ENCODE measurements around the gene FOXP3. TPM values are rescaled to one million over a fixed set of nuclear protein-coding genes. Genes with fewer than 3 reads are reported as not detected.

The FOXP3 gene
- total RNA-seq, 1 donor from 2014 or later, result 1.5 TPM

GRCh38 chrX:49204709-49205108 lies 59.8 kb downstream of the FOXP3 start:
- no peak overlapping the region for H3K27ac ChIP-seq
- no peak for TF ChIP-seq POLR2AphosphoS5 (IDR thresholded peaks at IDR 0.05; ENCODE audit: insufficient read depth in 1 of 2, low read depth in 1 of 2)
- TF ChIP-seq POLR2A (IDR thresholded peaks at IDR 0.05), result no peak
- no peak for TF ChIP-seq CTCF (IDR thresholded peaks at IDR 0.05)
- H3K4me1 ChIP-seq, result peaks cover 8% of the 10 kb centered on the region
- H3K9me3 ChIP-seq, result no peaks in the 10 kb centered on the region
- H3K36me3 ChIP-seq, result no peaks in the 10 kb centered on the region
- H3K4me3 ChIP-seq, result no peak overlapping the region
- intact Hi-C loops (cut with DNase I), result no loop called here
- no peak for DNase-seq (ENCODE audit: extremely low spot score in 2 of 2)
- no peaks in the 10 kb centered on the region for H3K27me3 ChIP-seq

GRCh38 chrX:49204017-49204416 lies 60.5 kb downstream of the FOXP3 start:
- peaks cover 8% of the 10 kb centered on the region for H3K4me1 ChIP-seq
- DNase-seq (ENCODE audit: extremely low spot score in 2 of 2), result no peak
- no peaks in the 10 kb centered on the region for H3K36me3 ChIP-seq
- no peak overlapping the region for H3K27ac ChIP-seq
- intact Hi-C loops (cut with DNase I), result no loop called here
- H3K9me3 ChIP-seq, result no peaks in the 10 kb centered on the region
- no peaks in the 10 kb centered on the region for H3K27me3 ChIP-seq
- H3K4me3 ChIP-seq, result no peak overlapping the region
- TF ChIP-seq POLR2AphosphoS5 (IDR thresholded peaks at IDR 0.05; ENCODE audit: insufficient read depth in 1 of 2, low read depth in 1 of 2), result no peak
- TF ChIP-seq CTCF (IDR thresholded peaks at IDR 0.05), result no peak
- TF ChIP-seq POLR2A (IDR thresholded peaks at IDR 0.05), result no peak

- Histone ChIP-seq H3K27me3 (no peaks in the 10 kb centered on the region), H3K36me3 (no peaks in the 10 kb centered on the region), H3K4me3 (no peak overlapping the region), H3K4me1 (peaks cover 8% of the 10 kb centered on the region), H3K9me3 (no peaks in the 10 kb centered on the region), H3K27ac (no peak overlapping the region)
- no peak for DNase-seq (ENCODE audit: extremely low spot score in 2 of 2)
- intact Hi-C loops (cut with DNase I), result no loop called here
- TF ChIP-seq CTCF (IDR thresholded peaks at IDR 0.05), result no peak
- no peak for TF ChIP-seq POLR2A (IDR thresholded peaks at IDR 0.05)
- TF ChIP-seq POLR2AphosphoS5 (IDR thresholded peaks at IDR 0.05; ENCODE audit: insufficient read depth in 1 of 2, low read depth in 1 of 2), result no peak
Observed at GRCh38 chrX:49203536-49203935, 61.0 kb downstream of the FOXP3 start.

GRCh38 chrX:49202022-49202421 lies 62.5 kb downstream of the FOXP3 start:
- Histone ChIP-seq H3K27me3 (no peaks in the 10 kb centered on the region), H3K36me3 (no peaks in the 10 kb centered on the region), H3K9me3 (no peaks in the 10 kb centered on the region), H3K27ac (no peak overlapping the region), H3K4me1 (peaks cover 8% of the 10 kb centered on the region), H3K4me3 (no peak overlapping the region)
- TF ChIP-seq POLR2AphosphoS5 (IDR thresholded peaks at IDR 0.05; ENCODE audit: insufficient read depth in 1 of 2, low read depth in 1 of 2) (no peak), POLR2A (IDR thresholded peaks at IDR 0.05) (no peak), CTCF (IDR thresholded peaks at IDR 0.05) (no peak)
- intact Hi-C loops (cut with DNase I), result no loop called here
- no peak for DNase-seq (ENCODE audit: extremely low spot score in 2 of 2)

Other genes starting within 250 kb of the FOXP3 start
- 87.4 TPM for gene TFE3, start 221.4 kb downstream of the FOXP3 start, total RNA-seq
- 8.6 TPM for gene CCDC120, start 205.7 kb downstream of the FOXP3 start, total RNA-seq
- 24.1 TPM for gene PRAF2, start 190.7 kb downstream of the FOXP3 start, total RNA-seq
- gene WDR45, start 184.8 kb downstream of the FOXP3 start, total RNA-seq, result 72.7 TPM
- 17.7 TPM for gene GPKOW, start 141.0 kb downstream of the FOXP3 start, total RNA-seq
- 2.2 TPM for gene MAGIX, start 102.0 kb downstream of the FOXP3 start, total RNA-seq
- gene PLP2, start 92.8 kb downstream of the FOXP3 start, total RNA-seq, result 81.3 TPM
- 26.5 TPM for gene PRICKLE3, start 78.3 kb downstream of the FOXP3 start, total RNA-seq
- 11.0 TPM for gene SYP, start 64.5 kb downstream of the FOXP3 start, total RNA-seq
- gene CACNA1F, start 31.4 kb downstream of the FOXP3 start, total RNA-seq, result 0.25 TPM
- gene CCDC22, start 29.2 kb downstream of the FOXP3 start, total RNA-seq, result 8.8 TPM
- gene PPP1R3F, start 5.1 kb upstream of the FOXP3 start, total RNA-seq, result 18.9 TPM
- gene GAGE10, start 38.9 kb upstream of the FOXP3 start, total RNA-seq, result not detected
- not detected for gene GAGE12J, start 57.3 kb upstream of the FOXP3 start, total RNA-seq
- not detected for gene GAGE13, start 66.9 kb upstream of the FOXP3 start, total RNA-seq

All from vagina (tissue), 2 donors.